Immature natural killer cell (primary cell): ENCODE results near the gene ARHGEF37. TPM values are rescaled to one million over a fixed set of nuclear protein-coding genes. Genes with fewer than 3 reads are reported as not detected.
"Not testable (repeated sequence)": the region's sequence is repeated elsewhere in the genome, so short reads cannot be mapped to it uniquely, and the experiment has no call there.

Experiments
- DNase-seq, 3 donors: peaks; one replicate each; pipeline ENCODE4 v3.0.0; 2022; ENCODE audit warnings: mixed read lengths in 1 of 3
- H3K27ac Mint-ChIP-seq, 6 donors: one replicate each; pipeline ENCODE4 v1.8.0; 2020; ENCODE audit warnings: mixed read lengths in 6 of 6, mild to moderate bottlenecking in 5 of 6, inconsistent platforms in 4 of 6, moderate library complexity in 3 of 6
- H3K27me3 Mint-ChIP-seq, 3 donors: one replicate each; pipeline ENCODE4 v1.8.0; 2020 to 2021; ENCODE audit warnings: low read depth in 3 of 3, mild to moderate bottlenecking in 3 of 3, mixed read lengths in 3 of 3, moderate library complexity in 3 of 3, inconsistent platforms in 1 of 3
- H3K36me3 Mint-ChIP-seq, 3 donors: one replicate each; pipeline ENCODE4 v1.8.0; 2020; ENCODE audit warnings: mixed read lengths in 3 of 3, inconsistent platforms in 2 of 3, mild to moderate bottlenecking in 2 of 3
- H3K4me1 Mint-ChIP-seq, 2 donors: one replicate each; pipeline ENCODE4 v1.8.0; 2020; ENCODE audit warnings: inconsistent platforms in 2 of 2, mild to moderate bottlenecking in 2 of 2, mixed read lengths in 2 of 2, moderate library complexity in 1 of 2
- H3K4me3 Mint-ChIP-seq, 5 donors: one replicate each; pipeline ENCODE4 v1.8.0; 2020; ENCODE audit warnings: mild to moderate bottlenecking in 5 of 5, mixed read lengths in 5 of 5, inconsistent platforms in 3 of 5, moderate library complexity in 3 of 5
- H3K9me3 Mint-ChIP-seq, 6 donors: one replicate each; pipeline ENCODE4 v1.8.0; 2020; ENCODE audit warnings: mild to moderate bottlenecking in 6 of 6, mixed read lengths in 6 of 6, inconsistent platforms in 4 of 6, moderate library complexity in 3 of 6
- polyA plus RNA-seq, 3 donors: library from polyadenylated mRNA; unstranded; fragments of 300-500 nt; fragmentation: Illumina TruSeq; gene quantifications; one replicate each; pipeline ENCODE4 v1.2.3, GENCODE V29; 2021

Gene ARHGEF37
- polyA plus RNA-seq, 3 donors from 2014 or later: 0.47 TPM; not detected in 2

DNA sequence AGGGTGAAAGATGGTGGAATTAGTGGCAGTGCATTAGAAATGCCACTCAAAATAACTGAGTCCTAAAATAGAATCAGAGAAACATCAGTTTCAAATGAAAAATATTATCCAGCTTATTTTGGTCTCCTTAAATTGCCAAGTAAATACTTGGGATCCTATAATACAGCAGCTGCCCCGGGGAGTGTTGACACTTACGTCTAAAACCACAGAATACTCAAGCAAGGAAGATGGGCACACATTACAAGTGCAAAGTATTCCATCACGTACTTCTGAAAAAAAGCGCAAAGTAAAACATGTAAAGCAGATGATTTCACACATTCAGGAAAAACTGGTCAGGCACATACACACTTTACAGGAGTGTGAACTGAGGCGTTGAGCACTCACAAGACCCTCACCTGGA is 2.4 kb upstream of the ARHGEF37 start:
- peaks cover 8 to 12% (median 9%) of the 10 kb centered on the region in 3 donors for H3K27me3 Mint-ChIP-seq
- no peak for DNase-seq
- H3K4me3 Mint-ChIP-seq: no peak overlapping the region
- H3K36me3 Mint-ChIP-seq: no peaks in the 10 kb centered on the region
- no peaks in the 10 kb centered on the region for H3K9me3 Mint-ChIP-seq
- H3K4me1 Mint-ChIP-seq: peaks cover 0 to 8% of the 10 kb centered on the region in 2 donors
- H3K27ac Mint-ChIP-seq: no peak overlapping the region

DNA sequence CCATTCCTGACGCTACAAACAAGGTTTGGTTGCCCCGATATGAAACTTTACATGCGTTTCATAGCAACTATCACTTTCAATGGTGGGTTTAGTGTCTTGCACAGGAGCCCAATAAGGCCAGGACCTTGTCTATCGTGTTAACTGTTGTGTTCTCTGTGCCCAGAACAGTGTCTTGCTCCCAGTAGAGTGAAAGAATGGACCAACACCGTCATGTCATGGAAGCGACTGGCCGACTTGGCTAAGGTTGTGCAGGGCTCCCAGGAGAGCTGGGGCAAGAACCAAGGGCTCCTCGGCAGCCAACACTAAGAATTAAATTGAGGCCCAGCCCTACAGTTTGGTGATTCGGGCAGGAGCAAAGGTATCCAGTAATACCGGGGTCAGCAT is 498 bp upstream of the ARHGEF37 start:
- peak overlapping the region; percentile 44 to 67 (median 60) for H3K4me3 Mint-ChIP-seq
- no peak overlapping the region for H3K27ac Mint-ChIP-seq
- no peaks in the 10 kb centered on the region for H3K9me3 Mint-ChIP-seq

DNA sequence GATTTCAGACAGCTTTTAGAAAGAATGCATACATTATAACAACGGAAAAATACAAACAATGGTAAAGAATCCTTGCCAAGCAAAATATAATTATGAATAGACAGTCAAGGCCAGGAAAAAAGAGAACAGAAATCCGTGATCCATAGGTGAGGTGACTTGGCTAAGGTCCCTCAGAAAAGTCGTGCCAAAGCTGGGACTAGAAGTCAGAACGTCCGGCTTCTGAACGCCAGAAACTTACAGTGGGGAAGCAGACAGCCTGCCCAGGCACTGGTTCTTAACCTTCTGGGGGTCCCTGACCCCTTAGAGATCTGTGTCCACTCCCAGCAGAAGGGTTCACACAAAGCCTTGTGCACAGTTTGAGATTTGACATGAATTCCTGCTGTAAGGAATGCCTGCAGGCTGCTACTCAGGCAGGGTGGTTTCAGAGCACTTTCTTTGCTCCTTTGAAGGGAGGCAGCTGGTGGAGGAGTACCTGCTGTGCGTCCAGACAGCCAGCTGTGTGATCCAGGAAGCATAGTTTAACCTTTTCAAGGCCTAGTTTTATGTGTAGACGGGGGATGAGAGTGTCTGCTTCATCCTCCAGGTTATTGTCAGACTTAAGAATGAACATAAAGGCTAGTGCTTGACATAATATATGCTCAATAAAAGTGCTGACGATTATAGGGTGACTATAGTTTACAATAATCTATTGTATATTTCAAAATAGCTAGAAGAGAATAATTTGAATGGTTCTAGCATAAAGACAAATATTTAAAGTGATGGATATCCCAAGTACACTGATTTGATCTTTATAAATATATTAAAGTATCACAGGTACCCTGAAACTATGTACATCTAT is 852 bp downstream of the ARHGEF37 start:
- Mint-ChIP-seq H3K36me3 (no peaks in the 10 kb centered on the region), H3K9me3 (no peaks in the 10 kb centered on the region), H3K27ac (no peak overlapping the region), H3K4me3 (peak overlapping the region in 4 of 5 donors; percentile 47 to 64 (median 50)), H3K4me1 (peaks cover 0 to 8% of the 10 kb centered on the region in 2 donors), H3K27me3 (peaks cover 9 to 12% (median 9%) of the 10 kb centered on the region in 3 donors)
- no peak for DNase-seq

More for the DNA sequence above, 498 bp upstream of the ARHGEF37 start:
- H3K36me3 Mint-ChIP-seq: no peaks in the 10 kb centered on the region
- peaks cover 8 to 11% (median 9%) of the 10 kb centered on the region in 3 donors for H3K27me3 Mint-ChIP-seq
- DNase-seq: no peak
- peaks cover 0 to 8% of the 10 kb centered on the region in 2 donors for H3K4me1 Mint-ChIP-seq

DNA sequence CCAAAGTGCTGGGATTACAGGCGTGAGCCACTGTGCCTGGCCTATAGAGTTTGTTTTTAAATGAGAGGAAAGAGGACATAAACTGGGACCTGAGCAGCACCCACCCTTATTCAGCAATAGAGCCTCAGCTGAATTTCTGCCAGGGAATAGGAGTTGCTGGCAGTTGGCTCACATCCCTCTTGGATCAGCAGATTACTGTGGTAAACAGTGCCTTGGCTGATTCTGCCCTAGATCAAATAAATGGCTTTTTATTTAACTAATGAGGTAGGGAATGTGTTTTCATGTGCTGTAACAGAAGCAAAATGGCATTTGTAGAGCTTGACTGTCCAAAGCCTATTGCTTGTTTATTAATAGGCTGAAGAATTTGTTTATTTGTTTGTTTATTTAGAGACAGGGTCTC is 2.1 kb downstream of the ARHGEF37 start:
- Mint-ChIP-seq H3K36me3 (no peaks in the 10 kb centered on the region), H3K9me3 (no peaks in the 10 kb centered on the region), H3K27me3 (peaks cover 9 to 11% (median 10%) of the 10 kb centered on the region in 3 donors), H3K27ac (no peak overlapping the region), H3K4me1 (peaks cover 0 to 8% of the 10 kb centered on the region in 2 donors), H3K4me3 (no peak overlapping the region)
- no peak for DNase-seq

DNA sequence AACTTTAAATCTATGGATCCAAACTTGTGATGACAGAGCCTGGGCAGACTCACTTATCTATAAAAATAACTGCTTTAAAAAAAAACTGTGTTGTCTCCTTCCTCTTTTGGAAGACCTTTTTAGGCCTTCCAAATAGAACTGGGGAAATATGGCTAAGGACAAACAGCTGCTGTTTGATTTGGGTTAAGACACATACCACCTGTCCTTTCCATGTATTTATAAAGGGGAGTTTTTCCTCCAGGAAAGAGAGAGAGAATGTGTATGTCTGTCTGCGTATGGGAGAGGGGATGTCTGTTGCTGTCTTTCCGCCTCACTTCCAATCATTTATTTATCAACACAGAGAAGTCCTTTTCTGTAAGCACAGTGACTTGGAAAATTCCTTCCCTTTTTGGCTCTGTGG is 2.8 kb downstream of the ARHGEF37 start:
- Mint-ChIP-seq H3K27ac (no peak overlapping the region), H3K4me1 (peaks cover 0 to 8% of the 10 kb centered on the region in 2 donors), H3K36me3 (no peaks in the 10 kb centered on the region), H3K27me3 (peaks cover 9 to 11% (median 10%) of the 10 kb centered on the region in 3 donors), H3K4me3 (no peak overlapping the region), H3K9me3 (no peaks in the 10 kb centered on the region)
- no peak for DNase-seq

DNA sequence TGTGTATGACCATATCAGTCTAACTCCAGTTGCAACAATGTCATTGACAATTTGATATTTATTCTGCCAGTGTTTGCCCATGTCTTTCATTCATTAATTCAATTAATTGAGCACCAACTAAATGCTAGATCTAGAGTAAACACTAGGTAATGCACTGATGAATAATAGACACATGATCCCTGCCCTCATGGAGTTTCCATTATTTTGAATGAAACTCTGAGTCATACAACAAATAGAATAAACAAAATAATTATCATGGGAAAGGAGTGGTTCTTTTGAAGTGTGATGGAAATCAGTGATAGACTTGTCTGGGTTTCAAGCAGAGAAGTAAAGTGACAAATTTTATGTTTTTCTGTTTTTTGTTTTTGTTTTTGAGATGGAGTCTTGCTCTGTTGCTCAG is 4.6 kb downstream of the ARHGEF37 start:
- no peak overlapping the region for H3K4me3 Mint-ChIP-seq
- peaks cover 2 to 5% (median 3%) of the 10 kb centered on the region in 3 donors for H3K27me3 Mint-ChIP-seq
- no peak overlapping the region for H3K27ac Mint-ChIP-seq
- no peak for DNase-seq
- H3K4me1 Mint-ChIP-seq: peaks cover 0 to 5% of the 10 kb centered on the region in 2 donors
- H3K36me3 Mint-ChIP-seq: no peaks in the 10 kb centered on the region
- H3K9me3 Mint-ChIP-seq: no peaks in the 10 kb centered on the region

DNA sequence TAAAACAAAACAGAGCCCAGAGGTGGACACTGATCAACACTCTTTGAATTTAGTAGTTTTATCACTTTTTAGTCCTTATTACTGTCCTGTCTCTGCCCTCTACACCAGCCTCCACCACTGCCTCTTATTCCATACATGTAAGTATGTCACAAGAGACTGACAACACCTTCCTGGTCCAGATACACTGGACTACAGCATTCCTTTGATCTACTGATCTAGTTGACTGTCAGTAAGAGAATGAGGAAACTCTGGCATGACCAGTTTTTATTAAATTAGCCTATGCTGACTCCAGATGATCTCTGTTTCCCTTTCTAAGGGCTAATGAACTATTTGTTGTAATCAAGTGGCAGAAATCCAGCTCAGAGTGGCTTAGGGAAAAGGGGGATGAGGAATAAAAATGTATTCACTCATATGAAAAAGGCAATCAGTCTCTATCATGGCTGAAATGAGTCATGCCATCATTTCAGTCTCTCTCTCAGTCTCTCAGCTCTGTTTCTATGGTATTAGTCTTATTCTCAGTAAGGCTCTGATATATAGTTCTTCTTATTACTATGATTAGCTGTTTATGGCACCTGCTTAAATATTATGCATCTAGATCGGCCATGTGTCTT is 5.5 kb downstream of the ARHGEF37 start:
- DNase-seq: no peak
- no peaks in the 10 kb centered on the region for H3K9me3 Mint-ChIP-seq
- H3K4me1 Mint-ChIP-seq: no peaks in the 10 kb centered on the region
- H3K36me3 Mint-ChIP-seq: no peaks in the 10 kb centered on the region
- no peak overlapping the region for H3K4me3 Mint-ChIP-seq
- no peak overlapping the region for H3K27ac Mint-ChIP-seq
- peaks cover 2 to 4% (median 2%) of the 10 kb centered on the region in 3 donors for H3K27me3 Mint-ChIP-seq

DNA sequence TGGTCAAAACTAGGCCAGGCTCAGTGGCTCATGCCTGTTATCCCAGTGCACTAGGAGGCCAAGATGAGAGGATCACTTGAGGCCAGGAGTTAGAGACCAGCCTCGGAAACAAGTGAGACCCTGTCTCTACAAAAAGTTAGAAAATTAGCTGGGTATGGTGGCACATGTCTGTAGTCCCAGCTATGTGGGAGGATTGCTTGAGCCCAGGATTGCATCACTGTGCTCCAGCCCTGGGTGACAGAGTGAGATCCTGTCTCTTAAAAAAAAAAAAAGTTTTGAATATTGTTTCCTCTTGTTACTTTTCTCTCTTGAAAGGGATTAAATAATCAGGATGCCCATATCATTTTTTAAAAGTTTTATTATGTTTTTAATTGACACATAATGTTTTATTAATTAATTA is 7.6 kb downstream of the ARHGEF37 start:
- Mint-ChIP-seq H3K4me3 (no peak overlapping the region), H3K9me3 (no peaks in the 10 kb centered on the region), H3K4me1 (no peaks in the 10 kb centered on the region), H3K36me3 (no peaks in the 10 kb centered on the region), H3K27me3 (peaks cover 0 to 4% (median 3%) of the 10 kb centered on the region in 3 donors), H3K27ac (no peak overlapping the region)
- no peak for DNase-seq

DNA sequence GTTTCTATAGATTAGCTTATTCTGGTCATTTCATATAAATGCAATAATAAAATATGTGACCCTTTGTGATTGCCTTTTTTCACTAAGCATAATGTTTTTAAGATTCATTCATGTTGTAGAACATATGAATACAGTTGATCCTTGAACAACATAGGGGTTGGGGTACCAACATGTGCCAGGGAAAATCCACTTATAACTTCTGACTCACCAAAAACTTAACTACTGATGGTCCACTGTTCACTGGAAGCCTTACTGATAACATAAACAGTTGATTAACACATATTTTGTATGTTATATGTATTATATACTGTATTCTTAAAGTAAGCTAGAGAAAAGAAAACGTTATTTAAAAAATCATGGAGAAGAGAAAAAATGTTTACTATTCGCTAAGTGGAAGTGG is 12.1 kb downstream of the ARHGEF37 start:
- H3K27ac Mint-ChIP-seq: no peak overlapping the region
- H3K9me3 Mint-ChIP-seq: no peaks in the 10 kb centered on the region
- no peaks in the 10 kb centered on the region for H3K36me3 Mint-ChIP-seq
- no peak for DNase-seq
- no peak overlapping the region for H3K4me3 Mint-ChIP-seq
- no peaks in the 10 kb centered on the region for H3K4me1 Mint-ChIP-seq
- peaks cover 0 to 3% (median 2%) of the 10 kb centered on the region in 3 donors for H3K27me3 Mint-ChIP-seq

DNA sequence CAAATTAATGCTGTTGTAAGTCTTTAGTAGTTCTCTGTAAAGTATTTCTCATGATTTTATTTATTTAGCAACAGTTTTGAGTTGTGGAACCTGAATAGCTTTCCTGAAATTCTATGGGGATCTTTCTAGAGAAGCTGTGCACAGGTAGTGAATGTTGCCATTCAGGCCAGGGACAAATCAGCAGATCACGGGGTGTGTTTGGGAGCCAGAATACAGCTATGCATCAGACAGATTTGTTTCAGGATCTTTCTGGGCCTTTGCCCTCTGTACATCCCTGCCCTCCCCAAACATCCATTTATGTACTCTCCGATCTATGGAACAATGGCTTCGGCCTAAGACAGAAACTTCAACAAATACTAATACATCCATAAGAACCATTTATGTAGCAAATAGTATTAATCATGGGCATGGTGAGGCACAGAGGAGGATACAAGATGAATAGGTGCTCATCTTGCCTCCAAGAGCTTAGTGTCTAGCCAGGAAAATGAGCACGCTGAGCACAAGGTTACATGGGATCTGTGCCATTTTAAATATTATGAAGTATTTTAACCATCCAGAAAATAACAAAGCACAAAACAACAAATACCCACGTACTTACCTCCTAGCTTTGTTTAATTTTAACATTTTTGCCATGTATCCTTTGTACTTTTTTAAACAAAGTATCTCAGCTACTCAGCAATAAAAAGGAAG is 13.1 kb downstream of the ARHGEF37 start:
- DNase-seq: no peak
- Mint-ChIP-seq H3K36me3 (no peaks in the 10 kb centered on the region), H3K4me3 (no peak overlapping the region), H3K27ac (no peak overlapping the region), H3K4me1 (no peaks in the 10 kb centered on the region), H3K9me3 (no peaks in the 10 kb centered on the region), H3K27me3 (peaks cover 0 to 3% (median 2%) of the 10 kb centered on the region in 3 donors)

DNA sequence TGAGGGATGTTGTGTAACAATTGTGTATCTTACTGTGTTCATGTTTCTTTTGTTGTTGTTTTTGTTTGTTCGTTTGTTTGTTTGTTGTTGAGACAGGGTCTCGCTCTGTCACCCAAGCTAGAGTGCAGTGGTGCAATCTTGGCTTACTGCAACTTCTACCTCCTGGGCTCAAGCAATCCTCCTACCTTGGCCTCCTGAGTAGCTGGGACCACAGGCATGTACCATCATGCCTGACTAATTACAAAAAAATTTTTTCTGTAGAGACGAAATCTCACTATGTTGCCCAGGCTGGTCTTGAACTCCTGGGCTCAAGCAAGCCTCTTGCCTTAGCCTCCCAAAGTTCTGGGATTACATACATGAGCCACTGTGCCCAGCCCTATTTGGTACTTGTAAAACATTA is 13.8 kb downstream of the ARHGEF37 start:
- H3K4me3 Mint-ChIP-seq, H3K9me3 Mint-ChIP-seq, DNase-seq, H3K36me3 Mint-ChIP-seq, H3K27ac Mint-ChIP-seq, H3K4me1 Mint-ChIP-seq, H3K27me3 Mint-ChIP-seq: not testable (repeated sequence)

DNA sequence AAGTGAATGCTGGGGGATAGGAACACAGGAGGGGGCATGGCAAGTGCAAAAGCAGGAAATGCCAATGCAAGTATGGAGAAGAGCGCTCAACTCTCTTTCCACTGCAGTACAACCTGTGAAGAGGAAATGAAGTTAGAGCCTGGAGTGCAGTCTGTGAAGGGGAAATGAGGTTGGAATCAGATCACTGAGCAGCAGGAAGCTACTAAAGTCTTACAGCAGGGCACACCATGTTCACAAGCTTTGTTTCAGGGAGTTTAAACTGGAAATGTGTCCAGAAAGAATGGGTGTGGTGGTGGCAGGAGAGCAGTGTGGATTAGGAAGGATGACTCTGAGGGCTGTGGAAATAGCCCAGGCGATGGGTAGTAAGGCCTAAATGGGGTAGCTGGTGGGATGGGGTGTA is 15.4 kb downstream of the ARHGEF37 start:
- no peaks in the 10 kb centered on the region for H3K36me3 Mint-ChIP-seq
- no peak overlapping the region for H3K4me3 Mint-ChIP-seq
- H3K27ac Mint-ChIP-seq: no peak overlapping the region
- peaks cover 0 to 3% (median 2%) of the 10 kb centered on the region in 3 donors for H3K27me3 Mint-ChIP-seq
- H3K9me3 Mint-ChIP-seq: no peaks in the 10 kb centered on the region
- H3K4me1 Mint-ChIP-seq: no peaks in the 10 kb centered on the region
- no peak for DNase-seq

DNA sequence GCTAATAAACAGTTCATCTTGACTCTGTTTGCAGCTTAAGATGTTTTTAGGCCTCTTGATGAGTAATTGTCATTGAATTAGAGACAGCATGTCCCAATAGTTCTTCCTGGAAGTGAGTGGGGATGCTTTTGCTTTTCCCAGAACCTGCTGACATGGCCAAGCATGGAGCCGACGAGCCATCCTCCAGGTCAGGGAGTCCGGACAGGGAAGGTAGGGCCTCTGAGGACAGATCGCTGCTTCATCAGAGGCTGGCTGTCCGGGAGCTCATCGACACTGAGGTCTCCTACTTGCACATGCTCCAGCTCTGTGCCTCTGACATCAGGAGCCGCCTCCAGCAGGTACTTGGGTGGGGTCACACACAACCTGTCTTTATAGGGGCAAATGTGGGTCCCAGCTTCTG is 16.3 kb downstream of the ARHGEF37 start:
- Mint-ChIP-seq H3K36me3 (no peaks in the 10 kb centered on the region), H3K4me3 (no peak overlapping the region), H3K4me1 (no peaks in the 10 kb centered on the region), H3K27me3 (peaks cover 0 to 2% (median 2%) of the 10 kb centered on the region in 3 donors), H3K9me3 (no peaks in the 10 kb centered on the region), H3K27ac (no peak overlapping the region)
- DNase-seq: no peak

DNA sequence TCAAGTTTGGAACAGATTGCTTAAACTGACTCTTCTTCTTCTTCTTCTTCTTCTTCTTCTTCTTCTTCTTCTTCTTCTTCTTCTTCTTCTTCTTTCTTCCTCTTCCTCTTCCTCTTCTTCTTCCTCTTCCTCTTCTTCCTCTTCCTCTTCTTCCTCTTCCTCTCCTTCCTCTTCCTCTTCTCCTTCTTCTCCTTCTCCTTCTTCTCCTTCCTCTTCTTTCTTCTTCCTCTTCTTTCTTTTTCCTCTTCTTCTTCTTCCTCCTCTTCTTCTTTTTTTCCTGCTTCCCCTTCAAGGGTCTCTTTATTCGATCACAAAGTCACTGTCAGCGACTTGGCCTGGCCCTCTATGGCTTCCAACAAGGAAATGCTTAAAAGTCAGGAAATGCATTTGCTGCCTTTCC is 16.9 kb downstream of the ARHGEF37 start:
- H3K36me3 Mint-ChIP-seq, H3K4me1 Mint-ChIP-seq, H3K27me3 Mint-ChIP-seq, H3K4me3 Mint-ChIP-seq, DNase-seq, H3K9me3 Mint-ChIP-seq: not testable (repeated sequence)
- H3K27ac Mint-ChIP-seq: peak overlapping the region in 2 of 6 donors; percentile 22 to 82
